A549 (cell line): ENCODE results near the gene PTCD2. TPM values are rescaled to one million over a fixed set of nuclear protein-coding genes. Genes with fewer than 3 reads are reported as not detected.

Source experiments
- ATAC-seq, 2 experiments: fragments of 200-7000 bp in 1 of 2; fragments of >200 bp in 1 of 2; cut with Nextera tagmentation in 1 of 2; cut with Tn5 transposase in 1 of 2; 3 replicates each; pipeline versions ENCODE4 v1.8.0 to v1.9.1; 2018 to 2020; ENCODE audit warnings: mild to moderate bottlenecking in 1 of 2, moderate library complexity in 1 of 2
- CTCF ChIA-PET: fragments of 300-600 bp; sonication (Branson Sonifier 250); formaldehyde crosslinking; extraction: SDS; loops from one replicate; lab custom pipeline; 2021; ENCODE audit warnings: antibody characterized with exemption, inconsistent platforms; lab: Yijun Ruan, JAX
- POLR2A ChIA-PET: fragments of 350-600 bp; formaldehyde crosslinking; extraction: SDS; loops from one replicate; lab custom pipeline; 2021; ENCODE audit warnings: antibody characterized with exemption, inconsistent platforms; lab: Yijun Ruan, JAX
- DNase-seq, 2 experiments: peaks; one replicate each; pipeline versions ENCODE4 v3.0.0 to v3.0.0-alpha.2; 2011 to 2016; ENCODE audit warnings: low read depth in 1 of 2, low spot score in 1 of 2
- FAIRE-seq: peaks from 2 replicates; lab custom pipeline; 2011; peaks lifted over from hg19 to GRCh38; lab: Jason Lieb, UNC
- H3K27ac ChIP-seq, 2 experiments: fragments of >200 bp; sonication (Bioruptor Twin); formaldehyde crosslinking; 3 replicates each; pipeline ENCODE4 v1.5.1; 2016 to 2017
- H3K4me1 ChIP-seq: fragments of >200 bp; sonication (Bioruptor Twin); formaldehyde crosslinking; 3 replicates; pipeline ENCODE4 v1.6.1; 2016
- H3K4me2 ChIP-seq: fragments of >200 bp; sonication (Bioruptor Twin); formaldehyde crosslinking; 3 replicates; pipeline ENCODE4 v1.6.1; 2016
- H3K4me3 ChIP-seq: fragments of >200 bp; sonication (Bioruptor Twin); formaldehyde crosslinking; 3 replicates; pipeline ENCODE4 v1.5.1; 2016
- H3K9me3 ChIP-seq: fragments of >200 bp; sonication (Bioruptor Twin); formaldehyde crosslinking; 3 replicates; pipeline ENCODE4 v1.6.1; 2016
- BHLHE40 ChIP-seq: IDR thresholded peaks from 2 replicates; pipeline ENCODE4 v1.6.1; 2012; ENCODE audit warnings: low read depth, low read length, inconsistent platforms
- CBX8 ChIP-seq: fragments of 200-600 bp; sonication (generic); IDR thresholded peaks from 2 replicates; pipeline ENCODE4 v1.6.1; 2016
- CEBPB ChIP-seq, 2 experiments: fragments of >200 bp in 1 of 2; sonication (Bioruptor Twin) in 1 of 2; formaldehyde crosslinking in 1 of 2; IDR thresholded peaks; 2 replicates each; pipeline ENCODE4 v1.6.1; 2012 to 2016
- CHD4 ChIP-seq: fragments of 200-600 bp; sonication (generic); IDR thresholded peaks from 2 replicates; pipeline ENCODE4 v1.6.1; 2016; ENCODE audit warnings: antibody characterized with exemption, mild to moderate bottlenecking, borderline replicate concordance
- EHF ChIP-seq: fragments of 250-450 bp; sonication (Bioruptor Pico); IDR thresholded peaks from 2 replicates; pipeline ENCODE4 v1.5.0; 2020; ENCODE audit warnings: mild to moderate bottlenecking
- EP300 ChIP-seq, 2 experiments: fragments of >200 bp; sonication (Bioruptor Twin); formaldehyde crosslinking; IDR thresholded peaks; 2 replicates in 1 of 2; 3 replicates in 1 of 2; pipeline ENCODE4 v1.6.1; 2016 to 2017
- FOXS1 ChIP-seq: fragments of 250-450 bp; sonication (Bioruptor Pico); IDR thresholded peaks from 2 replicates; pipeline ENCODE4 v1.5.0; 2020; ENCODE audit warnings: mild to moderate bottlenecking, moderate library complexity
- HOXA7 ChIP-seq: fragments of 250-450 bp; sonication (Bioruptor Pico); IDR thresholded peaks from 2 replicates; pipeline ENCODE4 v1.5.0; 2020; ENCODE audit warnings: mild to moderate bottlenecking, moderate library complexity
- NFE2L2 ChIP-seq: fragments of 150-350 bp; conservative IDR thresholded peaks from 2 replicates; pipeline ENCODE4 v1.6.1; 2014; ENCODE audit warnings: low read length
- PHF8 ChIP-seq: fragments of 200-600 bp; sonication (generic); IDR thresholded peaks from 2 replicates; pipeline ENCODE4 v1.6.1; 2016; ENCODE audit warnings: low read depth, mild to moderate bottlenecking, antibody characterized with exemption, moderate library complexity, borderline replicate concordance
- RAD21 ChIP-seq, 2 experiments: fragments of >200 bp in 1 of 2; sonication (Bioruptor Twin) in 1 of 2; formaldehyde crosslinking in 1 of 2; IDR thresholded peaks in 1 of 2; conservative IDR thresholded peaks in 1 of 2; 2 replicates in 1 of 2; 3 replicates in 1 of 2; pipeline ENCODE4 v1.6.1; 2012 to 2018; ENCODE audit warnings: inconsistent platforms in 1 of 2
- RARB ChIP-seq: fragments of 250-450 bp; sonication (Bioruptor Pico); IDR thresholded peaks from 2 replicates; pipeline ENCODE4 v1.8.0; 2021; ENCODE audit warnings: mild to moderate bottlenecking, moderate library complexity
- RFX5 ChIP-seq: fragments of 450-650 bp; IDR thresholded peaks from 2 replicates; pipeline ENCODE4 v1.7.1; 2014; ENCODE audit warnings: antibody characterized with exemption, mild to moderate bottlenecking, moderate library complexity
- SMC3 ChIP-seq: fragments of >200 bp; sonication (Bioruptor Twin); formaldehyde crosslinking; IDR thresholded peaks from 3 replicates; pipeline ENCODE4 v1.6.1; 2018; ENCODE audit warnings: inconsistent platforms
- SREBF2 ChIP-seq: fragments of 450-650 bp; IDR thresholded peaks from 2 replicates; pipeline ENCODE4 v1.6.1; 2014; ENCODE audit warnings: mild to moderate bottlenecking, moderate library complexity
- TFCP2L1 ChIP-seq: fragments of 250-450 bp; sonication (Bioruptor Pico); IDR thresholded peaks from 2 replicates; pipeline ENCODE4 v1.5.0; 2021; ENCODE audit warnings: mild to moderate bottlenecking
- ZC3H11A ChIP-seq: fragments of 450-650 bp; IDR thresholded peaks from 2 replicates; pipeline ENCODE4 v1.6.1; 2014; ENCODE audit warnings: antibody characterized with exemption, mild to moderate bottlenecking
- ZSCAN20 ChIP-seq: fragments of 250-450 bp; sonication (Bioruptor Pico); IDR thresholded peaks from 2 replicates; pipeline ENCODE4 v1.8.0; 2022; ENCODE audit warnings: mild to moderate bottlenecking, moderate library complexity
- WGBS: methylation state at CpG from one replicate; pipeline ENCODE4 v1.1.6; 2017; ENCODE audit errors: missing lambda C conversion rate; 5-methylcytosine and 5-hydroxymethylcytosine counted together
- polyA plus RNA-seq, 4 experiments: library from polyadenylated mRNA; depleted of rRNA in 3 of 4; stranded (reverse); fragments of >200 nt; fragmentation: RNase III in 1 of 4; extraction: RNeasy Plus Mini Kit Qiagen cat#74134 plus additional on column Dnase treatment in 1 of 4; gene quantifications; 2 replicates in 3 of 4; 3 replicates in 1 of 4; pipeline ENCODE4 v1.2.3, GENCODE V29; 2011 to 2017
- TF ChIP-seq, protein P1 (sequence below): IDR thresholded peaks from 2 replicates; pipeline ENCODE4 v1.6.1; 2012
- TF ChIP-seq, protein P2 (sequence below): fragments of >200 bp; sonication (Bioruptor Twin); formaldehyde crosslinking; IDR thresholded peaks from 2 replicates; pipeline ENCODE4 v1.6.1; 2016
- TF ChIP-seq, protein P3 (sequence below): IDR thresholded peaks from 2 replicates; pipeline ENCODE4 v1.6.1; 2012
- TF ChIP-seq, protein P4 (sequence below): fragments of 200-600 bp; sonication (generic); IDR thresholded peaks from 2 replicates; pipeline ENCODE4 v1.6.1; 2016; ENCODE audit warnings: antibody characterized with exemption, mild to moderate bottlenecking, moderate library complexity
- TF ChIP-seq, protein P5 (sequence below): fragments of >200 bp; sonication (Bioruptor Twin); formaldehyde crosslinking; IDR thresholded peaks from 3 replicates; pipeline ENCODE4 v1.5.1; 2016

PTCD2 gene
- polyA plus RNA-seq, 2 of the 4 experiments (the other 2 are of a cell fraction): 13.2 to 31.1 TPM

DNA sequence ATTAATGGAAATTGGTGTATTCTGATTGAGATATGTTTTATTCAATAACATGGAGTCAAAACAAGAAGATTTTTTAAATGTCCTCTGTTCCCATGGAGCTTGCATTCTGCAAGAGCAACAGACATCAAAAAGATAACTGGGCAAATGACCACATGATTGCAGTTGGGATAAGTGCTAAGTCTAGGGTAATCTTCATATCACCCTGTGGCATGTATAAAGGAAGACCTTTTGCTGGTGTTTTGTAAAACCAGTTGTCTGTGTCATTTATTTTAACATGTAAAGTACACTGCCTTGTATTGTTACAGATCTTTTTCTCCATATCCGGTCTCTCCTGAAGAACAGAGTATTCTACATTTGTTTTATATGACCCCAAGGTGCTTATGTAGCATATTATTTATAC is 44.0 kb downstream of the PTCD2 start (continued):
- TF ChIP-seq, protein P1, sequence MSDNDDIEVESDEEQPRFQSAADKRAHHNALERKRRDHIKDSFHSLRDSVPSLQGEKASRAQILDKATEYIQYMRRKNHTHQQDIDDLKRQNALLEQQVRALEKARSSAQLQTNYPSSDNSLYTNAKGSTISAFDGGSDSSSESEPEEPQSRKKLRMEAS: no peak
- TF ChIP-seq PHF8: no peak
- no peak for TF ChIP-seq BHLHE40

DNA sequence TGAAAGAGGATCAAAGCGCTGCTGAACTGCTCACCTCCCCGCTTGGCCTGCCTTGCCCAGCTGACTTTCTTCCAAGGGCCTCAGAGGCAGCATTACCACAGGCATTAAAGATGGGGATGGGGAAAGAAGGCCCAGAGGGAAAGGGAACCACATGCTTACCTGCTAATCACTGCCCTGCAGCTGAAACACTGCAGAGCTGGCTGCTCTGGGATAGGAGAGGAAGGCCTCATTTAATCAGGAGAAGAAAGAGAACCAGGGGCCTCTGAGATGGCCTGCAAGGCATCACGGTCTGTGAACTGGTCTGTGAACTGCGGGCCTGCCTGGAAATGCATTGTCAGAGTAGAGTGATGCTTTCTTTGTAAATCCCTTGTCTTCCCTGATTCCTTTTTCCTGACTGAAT is 44.8 kb downstream of the PTCD2 start:
- no peak overlapping the region for H3K4me2 ChIP-seq
- POLR2A ChIA-PET: no interaction called here
- TF ChIP-seq BHLHE40: no peak
- TF ChIP-seq TFCP2L1 (CRISPR knock-in tag): no peak
- TF ChIP-seq RFX5: no peak
- TF ChIP-seq CBX8: no peak
- no peak for TF ChIP-seq SREBF2
- TF ChIP-seq RARB (CRISPR knock-in tag): no peak
- TF ChIP-seq SMC3: no peak
- no peak for TF ChIP-seq CHD4
- no peak for TF ChIP-seq CEBPB (IDR thresholded peaks at IDR 0.05)
- TF ChIP-seq FOXS1 (CRISPR knock-in tag): no peak
- TF ChIP-seq ZC3H11A: no peak
- TF ChIP-seq EHF (CRISPR knock-in tag): no peak
- peak overlapping the region in 1 of 2 experiments; percentile 81; a peak in 3 of 6 replicates for H3K27ac ChIP-seq
- FAIRE-seq (no peak), DNase-seq (no peak), ATAC-seq (no peak)
- no peaks in the 10 kb centered on the region; the same call in 2 of the 3 replicates for H3K9me3 ChIP-seq
- H3K4me1 ChIP-seq: peaks cover 29% of the 10 kb centered on the region
- no peak overlapping the region for H3K4me3 ChIP-seq
- CTCF ChIA-PET: interaction anchor here (0.7 to 3.7 kb wide), 8 partner anchors 8 to 454 kb away, joined by 3 to 34 read pairs (median 18); no protein-coding TSS in a partner anchor
- 91% methylated on average over 4 of the region's 4 CpGs for WGBS

DNA sequence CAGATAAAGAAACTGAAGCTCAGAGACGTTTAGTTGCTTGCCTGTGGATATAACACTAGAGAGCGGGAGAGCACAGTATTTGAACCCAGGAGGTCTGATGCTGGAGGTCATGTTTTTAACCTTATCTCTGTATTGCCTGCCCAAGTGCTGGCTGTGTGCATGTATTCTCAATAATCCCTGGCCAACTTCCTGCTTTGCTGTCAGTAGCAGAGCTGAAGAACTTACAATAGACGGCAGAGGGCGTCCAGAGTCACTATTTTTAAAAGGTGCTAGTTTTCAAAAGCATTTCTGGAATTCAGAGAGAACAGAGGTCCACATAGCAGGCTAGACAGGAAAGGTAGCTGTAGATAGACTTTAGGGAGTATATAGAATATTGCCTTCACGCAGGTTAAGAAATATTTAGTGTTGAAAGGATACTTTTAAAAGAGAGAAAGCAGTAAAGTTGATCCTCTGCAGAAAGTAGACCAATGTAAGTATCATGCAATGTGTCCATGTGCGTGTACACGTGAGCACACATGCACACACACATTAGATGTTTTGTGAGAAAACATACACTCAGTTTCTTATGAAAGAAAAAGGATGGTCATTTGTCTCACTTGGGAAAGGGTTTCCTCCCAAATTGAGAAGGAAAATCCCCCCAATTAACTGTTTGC is 46.3 kb downstream of the PTCD2 start:
- Histone ChIP-seq H3K27ac (peak overlapping the region; percentile 59 to 81), H3K9me3 (no peaks in the 10 kb centered on the region; the same call in 2 of the 3 replicates), H3K4me1 (peaks cover 29% of the 10 kb centered on the region), H3K4me3 (no peak overlapping the region), H3K4me2 (no peak overlapping the region)
- CTCF ChIA-PET: interaction anchor here (0.5 to 3.7 kb wide), 52 partner anchors 8 to 717 kb away, joined by 3 to 34 read pairs (median 5); partner anchors contain the start of genes MRPS27, PTCD2 and TNPO1
- ATAC-seq (peak; percentile 94 to 95), DNase-seq (peak; percentile 52 to 76), FAIRE-seq (no peak)
- WGBS: 30% methylated on average over 7 of the region's 7 CpGs
- TF ChIP-seq SREBF2: no peak
- TF ChIP-seq, protein P2, sequence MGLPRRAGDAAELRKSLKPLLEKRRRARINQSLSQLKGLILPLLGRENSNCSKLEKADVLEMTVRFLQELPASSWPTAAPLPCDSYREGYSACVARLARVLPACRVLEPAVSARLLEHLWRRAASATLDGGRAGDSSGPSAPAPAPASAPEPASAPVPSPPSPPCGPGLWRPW: no peak
- no peak for TF ChIP-seq HOXA7 (CRISPR knock-in tag)
- peak; percentile 95 for TF ChIP-seq SMC3
- TF ChIP-seq, protein P3, sequence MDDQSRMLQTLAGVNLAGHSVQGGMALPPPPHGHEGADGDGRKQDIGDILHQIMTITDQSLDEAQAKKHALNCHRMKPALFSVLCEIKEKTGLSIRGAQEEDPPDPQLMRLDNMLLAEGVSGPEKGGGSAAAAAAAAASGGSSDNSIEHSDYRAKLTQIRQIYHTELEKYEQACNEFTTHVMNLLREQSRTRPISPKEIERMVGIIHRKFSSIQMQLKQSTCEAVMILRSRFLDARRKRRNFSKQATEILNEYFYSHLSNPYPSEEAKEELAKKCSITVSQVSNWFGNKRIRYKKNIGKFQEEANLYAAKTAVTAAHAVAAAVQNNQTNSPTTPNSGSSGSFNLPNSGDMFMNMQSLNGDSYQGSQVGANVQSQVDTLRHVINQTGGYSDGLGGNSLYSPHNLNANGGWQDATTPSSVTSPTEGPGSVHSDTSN: no peak
- no peak for TF ChIP-seq EHF (CRISPR knock-in tag)
- TF ChIP-seq NFE2L2: no peak
- TF ChIP-seq, protein P4, sequence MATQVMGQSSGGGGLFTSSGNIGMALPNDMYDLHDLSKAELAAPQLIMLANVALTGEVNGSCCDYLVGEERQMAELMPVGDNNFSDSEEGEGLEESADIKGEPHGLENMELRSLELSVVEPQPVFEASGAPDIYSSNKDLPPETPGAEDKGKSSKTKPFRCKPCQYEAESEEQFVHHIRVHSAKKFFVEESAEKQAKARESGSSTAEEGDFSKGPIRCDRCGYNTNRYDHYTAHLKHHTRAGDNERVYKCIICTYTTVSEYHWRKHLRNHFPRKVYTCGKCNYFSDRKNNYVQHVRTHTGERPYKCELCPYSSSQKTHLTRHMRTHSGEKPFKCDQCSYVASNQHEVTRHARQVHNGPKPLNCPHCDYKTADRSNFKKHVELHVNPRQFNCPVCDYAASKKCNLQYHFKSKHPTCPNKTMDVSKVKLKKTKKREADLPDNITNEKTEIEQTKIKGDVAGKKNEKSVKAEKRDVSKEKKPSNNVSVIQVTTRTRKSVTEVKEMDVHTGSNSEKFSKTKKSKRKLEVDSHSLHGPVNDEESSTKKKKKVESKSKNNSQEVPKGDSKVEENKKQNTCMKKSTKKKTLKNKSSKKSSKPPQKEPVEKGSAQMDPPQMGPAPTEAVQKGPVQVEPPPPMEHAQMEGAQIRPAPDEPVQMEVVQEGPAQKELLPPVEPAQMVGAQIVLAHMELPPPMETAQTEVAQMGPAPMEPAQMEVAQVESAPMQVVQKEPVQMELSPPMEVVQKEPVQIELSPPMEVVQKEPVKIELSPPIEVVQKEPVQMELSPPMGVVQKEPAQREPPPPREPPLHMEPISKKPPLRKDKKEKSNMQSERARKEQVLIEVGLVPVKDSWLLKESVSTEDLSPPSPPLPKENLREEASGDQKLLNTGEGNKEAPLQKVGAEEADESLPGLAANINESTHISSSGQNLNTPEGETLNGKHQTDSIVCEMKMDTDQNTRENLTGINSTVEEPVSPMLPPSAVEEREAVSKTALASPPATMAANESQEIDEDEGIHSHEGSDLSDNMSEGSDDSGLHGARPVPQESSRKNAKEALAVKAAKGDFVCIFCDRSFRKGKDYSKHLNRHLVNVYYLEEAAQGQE: no peak
- TF ChIP-seq, protein P1: 0 out of 2 replicates have a peak, but pooled peaks have one; percentile 30
- TF ChIP-seq, protein P5, sequence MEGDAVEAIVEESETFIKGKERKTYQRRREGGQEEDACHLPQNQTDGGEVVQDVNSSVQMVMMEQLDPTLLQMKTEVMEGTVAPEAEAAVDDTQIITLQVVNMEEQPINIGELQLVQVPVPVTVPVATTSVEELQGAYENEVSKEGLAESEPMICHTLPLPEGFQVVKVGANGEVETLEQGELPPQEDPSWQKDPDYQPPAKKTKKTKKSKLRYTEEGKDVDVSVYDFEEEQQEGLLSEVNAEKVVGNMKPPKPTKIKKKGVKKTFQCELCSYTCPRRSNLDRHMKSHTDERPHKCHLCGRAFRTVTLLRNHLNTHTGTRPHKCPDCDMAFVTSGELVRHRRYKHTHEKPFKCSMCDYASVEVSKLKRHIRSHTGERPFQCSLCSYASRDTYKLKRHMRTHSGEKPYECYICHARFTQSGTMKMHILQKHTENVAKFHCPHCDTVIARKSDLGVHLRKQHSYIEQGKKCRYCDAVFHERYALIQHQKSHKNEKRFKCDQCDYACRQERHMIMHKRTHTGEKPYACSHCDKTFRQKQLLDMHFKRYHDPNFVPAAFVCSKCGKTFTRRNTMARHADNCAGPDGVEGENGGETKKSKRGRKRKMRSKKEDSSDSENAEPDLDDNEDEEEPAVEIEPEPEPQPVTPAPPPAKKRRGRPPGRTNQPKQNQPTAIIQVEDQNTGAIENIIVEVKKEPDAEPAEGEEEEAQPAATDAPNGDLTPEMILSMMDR: peak; percentile 89
- no peak for TF ChIP-seq EP300 (IDR thresholded peaks at IDR 0.05)
- TF ChIP-seq RAD21 (conservative IDR thresholded peaks at IDR 0.05 in 1 of 2, IDR thresholded peaks at IDR 0.05 in 1 of 2): peak; percentile 91 to 93
- TF ChIP-seq CBX8: no peak
- no peak for TF ChIP-seq ZSCAN20 (CRISPR knock-in tag)
- POLR2A ChIA-PET: interaction anchor here (0.6 to 1.6 kb wide), 3 partner anchors 158 to 451 kb away, joined by 3 to 10 read pairs (median 4); partner anchors contain the start of gene TNPO1
